Activated CD8-positive, alpha-beta memory T cell treated with anti-CD3 and anti-CD28 coated beads, Interleukin-2, amount 50 U/mL, for 48 hours (primary cell): ENCODE measurements around the gene TBC1D16.
A peak's percentile ranks its signal among the peaks of the same experiment; 100 is the strongest.

Source experiments
- DNase-seq: peaks from one replicate; pipeline ENCODE4 v3.0.0-alpha.2; 2020

Gene TBC1D16

GRCh38 chr17:79923974-79924638, 111.6 kb downstream of the TBC1D16 start:
- DNase-seq: peak; percentile 85

GRCh38 chr17:79922798-79923197, 112.9 kb downstream of the TBC1D16 start:
- no peak for DNase-seq

DNA sequence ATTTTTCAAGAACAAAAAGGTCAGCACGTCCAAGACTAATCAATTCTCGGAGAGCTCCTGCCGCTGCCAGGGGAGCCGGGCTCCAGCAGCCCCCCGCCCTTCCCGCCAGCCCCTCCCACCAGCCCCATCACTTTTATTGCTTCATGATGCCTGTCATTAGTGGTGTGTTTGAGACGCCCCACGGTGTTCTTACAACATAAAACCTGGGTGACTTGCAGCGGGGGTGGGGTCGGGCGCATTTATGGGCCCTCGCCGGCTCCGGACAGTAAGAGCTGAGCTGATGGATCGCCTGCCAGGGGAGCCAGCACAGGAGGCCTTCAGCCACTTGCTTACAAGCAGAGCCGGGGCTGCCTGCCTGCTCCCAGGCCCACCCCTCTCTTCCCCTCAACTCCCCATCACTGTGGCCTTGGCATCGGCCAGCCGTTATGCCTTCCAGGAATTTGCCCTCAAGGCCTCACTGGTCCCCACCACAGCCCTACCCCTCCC, 113.5 kb downstream of the TBC1D16 start:
- DNase-seq: no peak

DNA sequence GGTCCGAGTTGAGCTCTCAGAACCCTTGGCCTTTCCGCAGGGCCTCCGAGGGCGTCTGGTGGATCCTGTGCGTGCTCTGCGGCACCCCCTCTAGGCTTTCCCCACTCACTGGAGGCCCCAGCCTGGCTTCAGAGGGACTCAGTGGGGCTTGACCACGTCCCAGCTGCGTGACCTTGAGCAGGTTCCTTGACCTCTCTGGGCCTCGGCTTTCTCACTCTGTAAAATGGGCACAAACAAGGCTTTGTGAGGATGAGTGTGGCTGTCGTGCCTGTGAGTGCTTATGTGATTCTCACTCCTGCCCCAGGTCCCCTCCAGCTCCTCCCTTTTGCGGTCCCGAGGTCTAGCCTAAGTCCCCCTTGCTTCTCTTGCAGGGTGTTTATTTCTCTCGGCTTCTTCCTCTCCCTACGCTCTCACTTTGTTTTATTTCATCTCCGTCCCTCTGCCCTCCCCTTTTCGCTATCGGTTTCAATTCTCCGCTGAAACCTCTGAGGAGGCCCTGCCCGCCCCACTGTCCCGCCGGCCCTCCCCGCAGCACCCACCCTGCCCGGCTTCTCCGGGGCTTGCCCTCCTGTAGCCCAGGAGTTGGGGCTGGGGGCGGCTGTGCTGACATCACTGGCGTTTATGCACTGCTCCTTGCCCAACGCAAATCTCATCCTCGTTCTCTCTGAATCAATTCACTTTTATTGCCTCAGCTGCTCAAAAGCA, 114.1 kb downstream of the TBC1D16 start:
- no peak for DNase-seq

DNA sequence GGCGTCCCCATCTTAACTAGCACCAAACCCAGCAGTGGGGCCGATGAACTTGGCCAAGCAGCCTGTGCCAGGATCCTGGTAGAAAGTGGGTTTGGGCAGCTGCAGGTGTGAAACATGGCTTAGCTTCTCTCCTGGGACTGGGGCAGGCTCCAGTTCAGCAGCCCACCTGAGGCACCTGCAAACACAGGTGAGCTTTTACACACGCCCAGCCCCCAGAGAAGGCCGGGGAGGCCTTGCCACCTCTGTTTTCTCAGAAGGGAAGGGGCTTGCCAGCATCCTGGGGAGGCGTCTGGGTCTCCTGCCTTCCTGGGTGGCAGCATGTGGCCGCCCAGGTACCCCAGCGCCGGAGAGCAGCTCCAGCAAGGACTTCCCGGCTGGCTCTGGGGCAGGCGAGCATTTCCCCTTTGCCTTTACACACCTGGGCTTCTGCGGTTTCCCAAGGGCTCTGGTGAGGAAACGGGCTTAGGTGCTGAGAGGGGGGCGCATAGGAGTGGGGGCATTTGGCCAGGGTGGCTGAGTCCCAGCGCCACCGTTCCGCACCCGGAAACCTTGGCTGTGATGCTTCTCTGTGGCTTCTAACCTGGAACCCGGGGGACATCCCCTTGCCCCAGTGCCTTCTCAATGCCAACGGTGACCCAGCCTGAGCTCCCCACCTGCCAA, 114.8 kb downstream of the TBC1D16 start:
- no peak for DNase-seq

GRCh38 chr17:79919862-79920720, 115.6 kb downstream of the TBC1D16 start:
- DNase-seq: no peak

DNA sequence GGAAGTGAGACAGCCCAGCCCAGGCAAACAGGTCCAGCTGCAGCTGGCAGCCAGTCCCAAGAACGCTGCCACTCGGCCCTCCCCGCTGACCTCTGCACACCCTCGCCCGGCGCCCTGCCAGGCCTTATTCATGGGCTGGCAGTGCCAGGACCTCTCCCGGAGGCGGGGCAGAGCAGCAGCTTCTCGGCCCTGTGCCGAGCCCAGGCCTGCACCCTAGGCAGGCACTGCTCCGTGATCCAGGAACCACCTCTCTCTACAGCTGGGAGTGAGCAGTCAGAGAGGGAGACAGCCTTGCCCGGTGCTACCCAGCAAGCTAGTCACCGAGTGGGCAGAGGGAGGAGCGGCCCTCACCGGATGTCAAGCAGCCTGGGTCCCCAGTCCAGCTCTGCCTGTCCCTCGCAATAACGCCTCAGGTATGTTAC, 116.5 kb downstream of the TBC1D16 start:
- no peak for DNase-seq

GRCh38 chr17:79918581-79919163, 117.0 kb downstream of the TBC1D16 start:
- no peak for DNase-seq

DNA sequence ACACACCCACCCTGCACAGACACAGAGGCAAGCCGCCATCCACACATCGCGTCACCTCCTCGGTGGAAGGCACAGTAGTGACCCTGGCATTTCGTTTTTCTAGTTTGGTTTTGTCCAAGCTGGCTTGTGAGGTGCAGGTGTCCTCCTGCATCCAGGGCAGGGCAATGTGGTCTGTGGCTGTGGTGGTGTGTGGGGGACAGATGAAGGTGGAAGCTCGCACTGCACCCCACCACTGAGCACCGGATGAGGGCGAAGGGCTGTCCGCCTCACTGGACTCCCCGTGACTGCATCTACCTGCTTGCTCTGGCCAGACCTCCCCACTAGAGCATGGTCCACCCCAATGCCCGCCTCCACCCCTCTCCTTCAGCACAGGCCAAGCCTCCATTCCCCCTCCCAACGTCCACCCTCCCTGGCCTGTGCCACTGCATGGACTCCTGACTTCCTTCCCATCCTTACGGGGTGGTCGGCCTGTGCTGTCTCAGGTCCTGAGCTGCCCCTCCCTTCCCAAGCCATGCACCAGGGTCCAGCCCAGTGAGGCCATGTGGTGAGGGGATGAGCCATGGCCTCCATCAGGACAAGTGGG, 117.7 kb downstream of the TBC1D16 start:
- DNase-seq: no peak

DNA sequence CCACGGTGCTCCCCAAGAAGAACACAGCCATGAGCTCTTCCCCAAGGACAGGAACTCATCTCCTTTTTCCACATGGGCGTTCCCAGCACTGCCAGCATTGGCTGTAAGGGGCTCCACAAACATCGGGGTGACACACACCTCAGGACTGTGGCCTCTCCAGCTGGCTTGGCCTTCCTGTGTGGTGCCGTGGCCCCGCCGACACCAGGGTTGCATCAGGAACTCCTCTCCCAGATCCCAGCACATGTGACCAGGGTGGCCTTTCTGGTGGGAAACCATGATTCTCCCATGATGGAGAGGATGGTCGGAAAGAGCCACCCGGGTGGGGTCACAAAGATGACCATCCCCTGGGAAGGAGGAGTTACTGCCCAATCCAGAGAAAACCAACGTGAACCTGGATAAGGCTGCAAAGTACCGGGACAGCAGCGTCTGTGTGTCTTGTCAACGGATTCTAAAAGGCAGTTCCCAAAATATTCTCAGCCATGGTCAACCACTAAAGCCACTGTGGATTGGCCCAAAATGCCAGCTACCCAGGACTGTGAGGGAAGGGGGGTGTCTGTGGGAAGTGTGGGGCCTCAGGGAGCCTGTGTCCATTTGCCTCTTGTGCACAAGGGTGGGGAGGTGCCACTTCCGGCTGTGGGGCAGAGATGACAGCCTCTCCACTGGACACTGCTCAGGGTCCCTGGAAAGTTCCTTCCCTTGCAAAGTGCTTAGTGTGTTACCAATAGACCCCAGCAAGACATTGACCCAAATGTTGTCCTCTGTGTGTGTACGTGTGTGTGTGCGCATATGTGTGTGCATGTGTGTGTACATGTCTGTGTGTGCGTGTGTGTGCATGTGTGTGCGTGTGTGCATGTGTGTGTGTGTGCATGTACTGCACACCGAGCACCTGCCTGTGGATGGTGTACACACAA, 118.4 kb downstream of the TBC1D16 start:
- DNase-seq: no peak

- no peak for DNase-seq
Measured at GRCh38 chr17:79916506-79916905, 119.2 kb downstream of the TBC1D16 start.

DNA sequence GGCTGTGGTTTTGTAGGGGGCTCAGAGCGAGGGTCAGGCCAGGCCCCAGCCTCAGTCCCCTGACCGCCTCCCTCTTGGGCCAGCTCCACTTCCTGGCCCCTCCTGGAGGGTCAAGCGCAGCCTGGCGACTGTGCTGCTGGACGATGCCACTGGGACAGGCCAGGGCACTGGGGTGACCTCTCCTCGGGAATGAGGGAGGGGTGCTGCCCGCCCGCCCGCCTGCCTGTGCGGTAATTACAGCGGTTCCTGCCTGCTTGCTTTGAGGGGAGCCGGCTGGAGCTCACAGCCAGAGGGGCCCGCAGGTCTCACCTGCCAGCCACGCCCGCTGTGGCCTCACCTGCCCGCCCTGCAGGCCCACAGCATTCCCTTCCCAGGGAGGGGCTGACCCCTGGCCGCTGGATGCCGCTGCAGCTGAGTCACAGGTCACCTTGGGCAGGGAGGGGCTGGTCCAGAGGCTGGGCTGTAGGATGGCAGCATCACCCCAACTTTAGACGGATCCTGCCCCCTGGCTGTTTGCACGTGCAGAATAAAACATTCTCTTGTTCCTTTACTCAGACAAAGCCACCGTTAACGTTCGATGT, 119.7 kb downstream of the TBC1D16 start:
- no peak for DNase-seq

DNA sequence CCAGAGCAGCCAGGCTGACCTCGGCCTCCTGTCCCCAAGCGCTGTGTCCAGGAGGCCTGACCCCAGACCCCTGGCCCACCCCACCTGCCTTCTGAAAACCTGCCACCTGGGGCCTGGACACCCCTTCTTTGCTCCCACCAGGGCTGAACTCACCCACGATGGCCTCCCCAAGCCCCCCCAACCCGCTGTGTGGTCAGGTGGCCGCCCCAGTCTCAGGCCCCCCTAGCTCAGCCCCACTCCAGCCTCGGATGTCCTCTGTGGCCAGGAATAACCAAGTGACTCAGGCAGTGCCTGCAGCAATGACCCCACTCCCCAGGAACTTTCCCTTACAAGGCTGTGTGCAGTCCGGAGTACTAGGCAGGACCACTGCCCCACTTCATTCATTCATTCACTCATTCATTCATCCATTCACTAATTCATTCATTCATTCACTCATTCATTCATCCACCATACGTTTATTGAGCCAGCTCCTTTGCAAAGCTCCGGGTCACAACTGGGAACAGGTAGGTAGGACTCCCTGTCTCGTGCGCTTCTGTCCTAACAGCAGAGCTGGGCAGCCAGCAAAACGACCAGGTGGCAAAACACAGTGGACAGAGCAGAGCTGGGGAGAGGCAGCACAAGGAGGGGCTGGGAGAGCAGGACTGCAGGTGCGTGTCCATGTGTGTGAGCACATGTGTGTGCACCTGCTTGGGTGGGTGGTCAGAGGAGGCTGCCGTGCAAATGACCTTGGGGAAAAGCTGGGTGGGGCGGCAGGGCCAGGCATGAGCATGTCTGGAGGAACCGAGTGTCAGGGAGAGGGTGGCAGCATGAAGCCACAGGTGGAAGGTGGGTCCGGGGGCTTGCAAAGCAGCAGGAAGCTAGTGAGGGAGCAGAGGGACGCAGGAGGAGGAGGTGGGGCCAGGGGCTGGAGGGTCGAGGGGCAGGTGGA, 120.6 kb downstream of the TBC1D16 start:
- no peak for DNase-seq

DNA sequence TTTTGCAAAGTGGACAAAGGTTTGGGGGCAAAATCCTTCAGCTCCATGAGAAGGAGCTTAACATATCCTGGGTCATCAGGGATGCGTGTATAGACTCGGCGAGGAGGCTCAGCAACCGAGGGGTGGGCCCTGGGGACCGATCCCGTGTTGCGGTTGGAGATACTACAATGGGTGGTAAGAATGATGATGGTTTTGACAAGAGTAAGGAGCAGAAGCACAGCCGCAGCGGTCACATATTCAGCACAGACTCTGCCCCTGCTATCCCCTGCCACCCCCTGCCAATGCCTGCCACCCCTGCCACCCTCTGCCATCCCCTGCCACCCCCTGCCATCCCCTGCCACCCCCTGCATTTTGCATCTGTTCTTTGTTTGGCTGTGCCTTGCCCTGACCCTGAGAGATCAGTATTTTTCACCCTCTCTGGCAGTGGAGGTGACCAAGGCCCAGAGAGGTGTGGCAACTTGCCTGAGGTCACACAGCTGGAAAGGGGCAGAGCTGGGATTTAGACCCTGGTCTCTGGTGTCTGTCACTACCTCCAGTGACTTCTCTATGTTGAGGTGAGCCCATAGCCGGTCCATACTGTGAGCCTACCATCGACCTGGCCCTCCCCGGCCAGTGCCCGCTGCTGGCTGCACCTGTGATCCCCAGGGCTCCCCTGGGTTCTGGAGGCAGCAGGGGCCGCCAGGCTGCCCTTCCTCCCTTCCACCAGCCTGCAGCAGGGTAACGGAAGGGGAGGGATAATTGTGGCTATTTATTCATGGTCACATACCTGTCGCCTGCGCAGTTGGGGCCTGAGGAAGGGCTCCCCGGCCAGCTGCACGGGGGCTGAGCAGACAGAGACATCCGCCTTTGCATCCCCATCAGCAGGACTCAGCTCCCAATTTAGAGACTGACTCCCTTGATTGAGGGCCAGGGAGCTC, 121.5 kb downstream of the TBC1D16 start:
- DNase-seq: no peak

GRCh38 chr17:79913451-79913850, 122.2 kb downstream of the TBC1D16 start:
- no peak for DNase-seq

- DNase-seq: no peak
Measured at GRCh38 chr17:79912552-79913330, 122.9 kb downstream of the TBC1D16 start.
